BLaER1 (cell line): ENCODE measurements around the gene SIGMAR1.
A peak's percentile ranks its signal among the peaks of the same experiment; 100 is the strongest.
"Not testable (repeated sequence)": the region's sequence is repeated elsewhere in the genome, so short reads cannot be mapped to it uniquely, and the experiment has no call there.

ENCODE experiments used
- H3K27ac ChIP-seq: shearing (Covaris generic); formaldehyde crosslinking; 2 replicates; pipeline ENCODE4 v1.8.1; 2022
- H3K27me3 ChIP-seq: shearing (Covaris generic); formaldehyde crosslinking; 2 replicates; pipeline ENCODE4 v1.8.1; 2022
- H3K36me3 ChIP-seq: shearing (Covaris generic); formaldehyde crosslinking; 2 replicates; pipeline ENCODE4 v1.8.1; 2022
- H3K4me1 ChIP-seq: shearing (Covaris generic); formaldehyde crosslinking; 2 replicates; pipeline ENCODE4 v1.8.1; 2022
- H3K4me2 ChIP-seq: shearing (Covaris generic); formaldehyde crosslinking; 2 replicates; pipeline ENCODE4 v1.8.1; 2022
- H3K4me3 ChIP-seq: shearing (Covaris generic); formaldehyde crosslinking; 2 replicates; pipeline ENCODE4 v1.8.1; 2022
- H3K9ac ChIP-seq: shearing (Covaris generic); formaldehyde crosslinking; 2 replicates; pipeline ENCODE4 v1.8.1; 2022
- H3K9me3 ChIP-seq: shearing (Covaris generic); formaldehyde crosslinking; 2 replicates; pipeline ENCODE4 v1.8.1; 2022
- H4K20me1 ChIP-seq: shearing (Covaris generic); formaldehyde crosslinking; 2 replicates; pipeline ENCODE4 v1.8.1; 2022
- Cebpa-rat ChIP-seq: shearing (Covaris generic); IDR thresholded peaks from 2 replicates; pipeline ENCODE4 v1.8.1; 2022

The SIGMAR1 gene

GRCh38 chr9:34647651-34648050 is 10.1 kb upstream of the SIGMAR1 start:
- Histone ChIP-seq H3K4me1 (peaks cover 33% of the 10 kb centered on the region), H3K9me3 (no peaks in the 10 kb centered on the region), H3K27me3 (no peaks in the 10 kb centered on the region), H3K27ac (peak overlapping the region; percentile 86), H4K20me1 (peaks cover 20% of the 10 kb centered on the region), H3K36me3 (peaks cover 36% of the 10 kb centered on the region), H3K4me3 (peak overlapping the region; percentile 90), H3K4me2 (peak overlapping the region; percentile 99), H3K9ac (peak overlapping the region; percentile 87)
- no peak for TF ChIP-seq Cebpa-rat

GRCh38 chr9:34647084-34647403 is 9.5 kb upstream of the SIGMAR1 start:
- peak overlapping the region; percentile 90 for H3K4me3 ChIP-seq
- TF ChIP-seq Cebpa-rat: no peak
- peaks cover 20% of the 10 kb centered on the region for H4K20me1 ChIP-seq
- H3K9me3 ChIP-seq: no peaks in the 10 kb centered on the region
- peaks cover 36% of the 10 kb centered on the region for H3K36me3 ChIP-seq
- H3K4me1 ChIP-seq: peaks cover 27% of the 10 kb centered on the region
- H3K27ac ChIP-seq: peak overlapping the region; percentile 86
- H3K4me2 ChIP-seq: peak overlapping the region; percentile 99
- H3K27me3 ChIP-seq: no peaks in the 10 kb centered on the region
- H3K9ac ChIP-seq: peak overlapping the region; percentile 87

DNA sequence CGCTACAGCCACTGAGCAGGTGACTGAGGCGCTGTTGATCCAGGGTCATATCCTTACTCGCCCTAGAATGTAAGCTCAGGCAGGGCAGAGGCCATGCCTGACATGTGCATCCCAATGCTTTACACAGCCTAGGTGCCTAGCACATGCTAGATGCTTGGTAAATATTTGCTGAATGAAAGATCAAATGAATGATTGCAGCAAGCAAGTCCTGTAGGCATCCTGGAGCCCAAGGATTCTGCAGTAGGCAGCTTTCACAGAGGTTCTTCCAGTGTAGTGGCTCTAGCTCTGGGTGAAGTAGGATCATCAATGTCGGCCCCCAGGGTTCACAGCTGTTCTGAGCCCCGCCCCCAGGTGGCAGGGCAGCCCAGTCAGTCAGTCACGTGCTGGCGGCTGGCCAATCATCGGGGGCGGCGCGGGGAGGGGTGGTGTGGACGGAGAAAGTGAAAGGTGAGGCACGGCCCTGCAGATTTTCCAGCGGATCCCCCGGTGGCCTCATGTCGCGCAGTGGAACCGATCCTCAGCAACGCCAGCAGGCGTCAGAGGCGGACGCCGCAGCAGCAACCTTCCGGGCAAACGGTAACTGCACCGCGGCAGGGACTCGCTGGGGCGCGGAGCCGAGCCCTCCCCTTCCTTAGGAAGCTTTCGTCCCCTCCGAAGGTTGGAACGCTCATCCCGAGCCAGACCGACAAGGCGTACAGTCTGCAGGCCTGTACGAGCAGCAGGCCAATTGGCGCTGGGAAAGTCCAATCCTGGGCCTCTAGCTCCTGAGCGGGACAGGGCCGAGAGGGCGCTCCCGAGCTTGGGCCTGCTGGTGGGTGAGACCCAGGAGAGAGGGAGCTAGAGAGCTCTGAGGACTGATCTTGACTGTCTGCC is 8.9 kb upstream of the SIGMAR1 start, which contains the start of gene GALT:
Gene GALT, plus strand, starts transcription at position 465 of the 873 bp plus-strand sequence. Its CDS starts 30 bp downstream, at position 495.
- peak within 1 kb of the TSS; percentile 99 for H3K4me2 ChIP-seq
- peak within 1 kb of the TSS; percentile 90 for H3K4me3 ChIP-seq
- H3K9ac ChIP-seq: peak within 1 kb of the TSS; percentile 87
- H3K27ac ChIP-seq: peak within 1 kb of the TSS; percentile 86
- H3K27me3 ChIP-seq: no peaks in the 10 kb centered on the region
- no peak for TF ChIP-seq Cebpa-rat
- H3K36me3 ChIP-seq: peaks cover 36% of the 10 kb centered on the region
- peaks cover 27% of the 10 kb centered on the region for H3K4me1 ChIP-seq
- peaks cover 20% of the 10 kb centered on the region for H4K20me1 ChIP-seq
- no peaks in the 10 kb centered on the region for H3K9me3 ChIP-seq

- H3K4me2 ChIP-seq: no peak overlapping the region
- TF ChIP-seq Cebpa-rat: no peak
- H4K20me1 ChIP-seq: peaks cover 20% of the 10 kb centered on the region
- H3K27me3 ChIP-seq: no peaks in the 10 kb centered on the region
- H3K27ac ChIP-seq: no peak overlapping the region
- H3K36me3 ChIP-seq: peaks cover 21% of the 10 kb centered on the region
- H3K9ac ChIP-seq: no peak overlapping the region
- peaks cover 27% of the 10 kb centered on the region for H3K4me1 ChIP-seq
- H3K9me3 ChIP-seq: no peaks in the 10 kb centered on the region
- no peak overlapping the region for H3K4me3 ChIP-seq
Measured at GRCh38 chr9:34644766-34645314, 7.3 kb upstream of the SIGMAR1 start.

DNA sequence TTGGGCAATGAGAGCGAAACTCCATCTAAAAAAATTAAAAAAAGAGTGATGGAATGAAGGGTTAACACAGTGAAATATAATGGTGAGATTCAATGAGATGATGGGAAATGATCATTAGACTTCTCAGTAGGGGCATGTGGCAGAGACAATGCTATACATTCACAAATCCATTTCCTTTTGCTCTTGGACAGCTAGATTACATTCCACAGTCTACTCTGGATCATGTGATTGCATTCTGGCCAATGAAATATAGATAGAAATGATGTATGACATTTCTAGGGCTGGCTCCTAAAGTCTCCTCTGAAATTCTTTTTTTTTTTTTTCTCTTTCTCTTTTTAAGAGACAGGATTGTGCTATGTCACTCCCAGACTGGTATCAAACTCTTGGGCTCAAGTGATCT is 5.1 kb upstream of the SIGMAR1 start:
- Histone ChIP-seq H3K27me3 (no peaks in the 10 kb centered on the region), H3K27ac (no peak overlapping the region), H3K4me1 (peaks cover 22% of the 10 kb centered on the region), H3K9me3 (no peaks in the 10 kb centered on the region), H3K9ac (no peak overlapping the region), H3K4me2 (no peak overlapping the region), H3K36me3 (no peaks in the 10 kb centered on the region), H4K20me1 (peaks cover 8% of the 10 kb centered on the region), H3K4me3 (no peak overlapping the region)
- TF ChIP-seq Cebpa-rat: no peak

DNA sequence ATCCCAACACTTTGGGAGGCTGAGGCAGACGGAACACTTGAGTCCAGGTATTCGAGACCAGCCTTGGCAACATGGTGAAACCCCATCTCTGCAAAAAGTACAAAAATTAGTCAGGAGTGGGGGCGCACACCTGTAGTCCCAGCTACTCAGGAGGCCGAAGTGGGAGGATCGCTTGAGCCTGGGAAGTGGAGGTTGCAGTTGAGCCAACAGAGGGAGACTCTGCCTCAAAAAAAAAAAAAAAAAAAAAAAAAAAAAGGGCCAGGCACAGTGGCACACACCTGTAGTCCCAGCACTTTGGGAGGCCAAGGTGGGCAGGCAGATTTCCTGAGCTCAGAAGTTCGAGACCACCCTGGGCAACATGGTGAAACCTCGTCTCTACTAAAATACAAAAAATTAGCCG is 1.7 kb upstream of the SIGMAR1 start:
- H3K27me3 ChIP-seq, H3K9me3 ChIP-seq, H3K27ac ChIP-seq, H3K4me3 ChIP-seq, H3K4me2 ChIP-seq, H3K9ac ChIP-seq: not testable (repeated sequence)
- Histone ChIP-seq H3K4me1 (peaks cover 38% of the 10 kb centered on the region), H4K20me1 (peaks cover 21% of the 10 kb centered on the region), H3K36me3 (peaks cover 11% of the 10 kb centered on the region)

DNA sequence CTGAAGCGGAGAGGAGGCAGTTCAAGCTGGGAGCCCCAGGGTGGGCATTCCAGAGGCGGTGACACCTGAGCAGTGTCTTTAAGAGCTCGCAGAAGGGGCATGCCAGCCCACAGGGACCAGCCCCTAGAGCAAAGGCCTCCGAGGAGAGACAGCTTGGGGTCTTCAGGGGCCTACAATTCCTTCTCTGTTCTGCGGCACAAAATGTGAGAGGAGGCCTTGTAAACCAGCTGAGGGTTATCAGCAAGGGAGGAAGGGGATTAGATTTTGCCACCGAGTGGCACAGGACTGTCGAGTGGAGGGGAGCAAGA is 505 bp upstream of the SIGMAR1 start:
- TF ChIP-seq Cebpa-rat: no peak
- peaks cover 11% of the 10 kb centered on the region for H3K36me3 ChIP-seq
- peak overlapping the region; percentile 91 for H3K4me2 ChIP-seq
- H3K9ac ChIP-seq: peak overlapping the region; percentile 87
- H3K4me3 ChIP-seq: peak overlapping the region; percentile 77
- H4K20me1 ChIP-seq: peaks cover 33% of the 10 kb centered on the region
- H3K9me3 ChIP-seq: no peaks in the 10 kb centered on the region
- peak overlapping the region; percentile 84 for H3K27ac ChIP-seq
- peaks cover 47% of the 10 kb centered on the region for H3K4me1 ChIP-seq
- H3K27me3 ChIP-seq: no peaks in the 10 kb centered on the region

GRCh38 chr9:34636791-34637355 is 714 bp downstream of the SIGMAR1 start:
- peaks cover 47% of the 10 kb centered on the region for H3K4me1 ChIP-seq
- H3K4me3 ChIP-seq: peak overlapping the region; percentile 77
- peaks cover 3% of the 10 kb centered on the region; the same call in 1 of the 2 replicates for H3K27me3 ChIP-seq
- H3K9ac ChIP-seq: peak overlapping the region; percentile 87
- peaks cover 11% of the 10 kb centered on the region for H3K36me3 ChIP-seq
- H3K4me2 ChIP-seq: peak overlapping the region; percentile 91
- peak overlapping the region; percentile 84 for H3K27ac ChIP-seq
- TF ChIP-seq Cebpa-rat: no peak
- no peaks in the 10 kb centered on the region for H3K9me3 ChIP-seq
- peaks cover 43% of the 10 kb centered on the region for H4K20me1 ChIP-seq

DNA sequence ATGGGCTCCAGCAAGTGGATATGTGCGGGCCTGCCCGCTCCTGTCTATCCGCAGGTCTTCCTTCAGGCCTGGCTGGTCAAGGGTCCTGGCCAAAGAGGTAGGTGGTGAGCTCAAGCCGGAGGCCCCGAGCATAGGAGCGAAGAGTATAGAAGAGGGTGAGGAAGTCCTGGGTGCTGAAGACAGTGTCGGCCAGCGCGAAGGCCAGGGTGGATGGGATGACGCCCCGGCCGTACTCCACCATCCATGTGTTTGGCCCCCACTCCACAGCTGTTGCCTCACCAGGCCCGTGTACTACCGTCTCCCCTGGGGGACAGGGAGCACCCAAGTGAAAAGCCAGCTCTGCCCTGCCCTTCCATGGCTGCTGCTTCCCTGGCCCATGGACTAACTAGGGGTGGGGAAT is 2.0 kb downstream of the SIGMAR1 start:
- Histone ChIP-seq H3K4me1 (peaks cover 47% of the 10 kb centered on the region), H3K36me3 (peaks cover 11% of the 10 kb centered on the region), H3K4me2 (peak overlapping the region; percentile 91), H3K4me3 (peak overlapping the region; percentile 77; the same call in 1 of the 2 replicates), H3K27me3 (peaks cover 16% of the 10 kb centered on the region), H3K9me3 (no peaks in the 10 kb centered on the region), H4K20me1 (peaks cover 57% of the 10 kb centered on the region), H3K27ac (peak overlapping the region; percentile 33; the same call in 1 of the 2 replicates), H3K9ac (peak overlapping the region; percentile 51; the same call in 1 of the 2 replicates)
- TF ChIP-seq Cebpa-rat: no peak
